Measurements from ENCODE around the gene COP1.

COP1 gene

DNA sequence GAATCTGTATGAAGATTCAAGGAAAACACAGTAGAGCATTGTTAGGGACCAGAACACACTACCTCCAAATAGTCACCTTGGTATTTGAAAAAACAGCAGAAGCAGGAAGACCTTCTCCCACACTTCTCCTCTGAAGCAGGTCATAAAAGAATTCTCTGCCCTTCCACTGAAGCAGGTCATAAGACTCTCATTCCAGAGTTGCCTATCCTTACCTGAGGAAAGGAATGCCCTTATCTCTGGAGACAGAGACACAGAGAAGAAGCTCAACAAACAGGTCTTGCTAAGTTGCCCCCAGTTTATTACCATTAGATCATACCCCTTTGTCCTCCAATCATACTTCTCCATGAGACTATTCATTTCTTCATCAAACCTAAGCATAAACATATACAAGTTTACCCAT lies 237.9 kb downstream of the COP1 start:
- CTCF ChIA-PET = interaction anchor here (1.0 to 1.7 kb wide), 2 partner anchors 12 to 53 kb away, joined by 4 to 6 read pairs; no protein-coding TSS in a partner anchor
- POLR2A ChIA-PET = no interaction called here
- TF ChIP-seq CTCF (IDR thresholded peaks at IDR 0.05; ENCODE audit: control extremely low read depth, extremely low read depth, low read depth, missing control alignments) = no peak
- no peak for DNase-seq (ENCODE audit: extremely low spot score)

- TF ChIP-seq CTCF (IDR thresholded peaks at IDR 0.05; ENCODE audit: control extremely low read depth, extremely low read depth, low read depth, missing control alignments) = no peak
- ChIA-PET POLR2A (no interaction called here), CTCF (interaction anchor here (1.0 to 1.7 kb wide), 2 partner anchors 12 to 53 kb away, joined by 4 to 6 read pairs; no protein-coding TSS in a partner anchor)
- no peak for DNase-seq (ENCODE audit: extremely low spot score)
Observed at GRCh38 chr1:175968486-175969172, 238.5 kb downstream of the COP1 start.

- ChIA-PET POLR2A (no interaction called here), CTCF (no interaction called here)
- no peak for DNase-seq (ENCODE audit: extremely low spot score)
- TF ChIP-seq CTCF (IDR thresholded peaks at IDR 0.05; ENCODE audit: control extremely low read depth, extremely low read depth, low read depth, missing control alignments) = no peak
Observed at GRCh38 chr1:175963740-175964139, 243.3 kb downstream of the COP1 start.

DNA sequence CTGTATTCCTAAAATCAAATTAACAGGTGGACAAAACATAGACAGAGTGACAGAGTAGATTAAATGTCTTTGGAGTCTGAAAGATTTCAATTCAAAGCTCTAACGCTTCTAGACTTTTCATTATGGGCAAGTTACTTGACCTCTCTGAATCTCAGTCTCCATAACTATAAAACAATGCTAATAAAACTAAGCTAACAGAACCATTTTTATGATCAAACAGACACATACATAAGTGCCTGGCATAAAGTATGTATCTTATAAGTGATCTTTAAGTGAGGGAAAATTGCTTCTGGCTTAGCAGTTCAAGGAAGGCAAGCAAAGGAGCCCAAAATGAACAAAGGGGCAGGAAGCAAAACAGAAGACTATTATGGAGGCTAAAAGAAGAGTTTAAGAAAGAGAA lies 246.9 kb downstream of the COP1 start:
- DNase-seq (ENCODE audit: extremely low spot score) = no peak
- ChIA-PET CTCF (interaction anchor here (1.6 kb wide), 1 partner anchor 14 kb away, joined by 3 read pairs; no protein-coding TSS in a partner anchor), POLR2A (no interaction called here)
- TF ChIP-seq CTCF (IDR thresholded peaks at IDR 0.05; ENCODE audit: control extremely low read depth, extremely low read depth, low read depth, missing control alignments) = no peak

GRCh38 chr1:175951627-175952026 lies 255.5 kb downstream of the COP1 start:
- ChIA-PET CTCF (interaction anchor here (1.3 kb wide), 1 partner anchor 13 kb away, joined by 3 read pairs; no protein-coding TSS in a partner anchor), POLR2A (no interaction called here)
- no peak for DNase-seq (ENCODE audit: extremely low spot score)

GRCh38 chr1:175947771-175948170 lies 259.3 kb downstream of the COP1 start:
- CTCF ChIA-PET = no interaction called here
- DNase-seq (ENCODE audit: extremely low spot score) = no peak
- TF ChIP-seq CTCF (IDR thresholded peaks at IDR 0.05; ENCODE audit: control extremely low read depth, extremely low read depth, low read depth, missing control alignments) = no peak
- POLR2A ChIA-PET = no interaction called here

More at GRCh38 chr1:175951627-175952026, 255.5 kb downstream of the COP1 start:
- TF ChIP-seq CTCF (IDR thresholded peaks at IDR 0.05; ENCODE audit: control extremely low read depth, extremely low read depth, low read depth, missing control alignments) = no peak
